PC-3 (cell line): ENCODE results near the gene PADI3. TPM values are rescaled to one million over a fixed set of nuclear protein-coding genes. Genes with fewer than 3 reads are reported as not detected.

Experiments
- ATAC-seq: fragments of 200-7000 bp; cut with Tn5 transposase; 2 replicates; pipeline ENCODE4 v1.9.1; 2020; ENCODE audit warnings: mild to moderate bottlenecking, moderate library complexity
- BruUV-seq: library from RNA; stranded (reverse); fragments of 400-500 nt; replicated peaks from 2 replicates; lab custom pipeline; 2021; lab: Mats Ljungman, UMichigan
- CTCF ChIA-PET: fragments of 300-600 bp; sonication (Branson Sonifier 250); formaldehyde crosslinking; loops from one replicate; lab custom pipeline; 2022; ENCODE audit warnings: antibody characterized with exemption; lab: Charles Lee
- POLR2A ChIA-PET: fragments of 300-600 bp; sonication (Branson Sonifier 250); formaldehyde crosslinking; loops from one replicate; lab custom pipeline; 2022; ENCODE audit warnings: antibody characterized with exemption; ENCODE audit not compliant: unreplicated experiment; lab: Charles Lee
- DNase-seq: peaks from one replicate; pipeline ENCODE4 v3.0.0-alpha.2; 2015
- H2AFZ ChIP-seq: fragments of 300-600 bp; sonication (generic); 2 replicates; pipeline ENCODE4 v1.6.0; 2016; ENCODE audit warnings: antibody characterized with exemption, low read length
- H3F3A ChIP-seq: fragments of 300-600 bp; sonication (generic); one replicate; pipeline ENCODE4 v1.6.0; 2017; ENCODE audit warnings: antibody characterized with exemption, low read length, control low read depth, mild to moderate bottlenecking; ENCODE audit not compliant: unreplicated experiment
- H3K27ac ChIP-seq: fragments of 300-600 bp; sonication (generic); 2 replicates; pipeline ENCODE4 v1.5.1; 2016; ENCODE audit warnings: mild to moderate bottlenecking, low read length
- H3K27me3 ChIP-seq: fragments of 300-600 bp; sonication (generic); 2 replicates; pipeline ENCODE4 v1.6.1; 2016; ENCODE audit warnings: low read length, mixed read lengths
- H3K36me3 ChIP-seq: fragments of 300-600 bp; sonication (generic); 2 replicates; pipeline ENCODE4 v1.6.1; 2016; ENCODE audit warnings: low read depth, mixed run types, low read length, mixed read lengths
- H3K4me1 ChIP-seq: fragments of 300-600 bp; sonication (generic); 2 replicates; pipeline ENCODE4 v1.5.1; 2016; ENCODE audit warnings: low read length; ENCODE audit not compliant: insufficient read depth
- H3K4me2 ChIP-seq: fragments of 300-600 bp; sonication (generic); 2 replicates; pipeline ENCODE4 v1.6.0; 2016; ENCODE audit warnings: low read length
- H3K4me3 ChIP-seq: fragments of 300-600 bp; sonication (generic); 2 replicates; pipeline ENCODE4 v1.5.1; 2016; ENCODE audit warnings: mild to moderate bottlenecking, low read length, mixed read lengths
- H3K79me2 ChIP-seq: fragments of 300-600 bp; sonication (generic); 2 replicates; pipeline ENCODE4 v1.6.1; 2017; ENCODE audit warnings: low read length, mixed read lengths
- H3K9ac ChIP-seq: fragments of 300-600 bp; sonication (generic); 2 replicates; pipeline ENCODE4 v1.6.0; 2016; ENCODE audit warnings: mild to moderate bottlenecking, low read length
- H3K9me2 ChIP-seq: fragments of 300-600 bp; sonication (generic); replicated peaks from 2 replicates; pipeline ENCODE4 v1.6.1; 2016; ENCODE audit warnings: mixed run types, low read length, mixed read lengths
- H3K9me3 ChIP-seq: fragments of 300-600 bp; sonication (generic); 2 replicates; pipeline ENCODE4 v1.6.1; 2016; ENCODE audit warnings: low read length, mixed read lengths
- H4K20me1 ChIP-seq: fragments of 300-600 bp; sonication (generic); 2 replicates; pipeline ENCODE4 v1.6.1; 2016; ENCODE audit warnings: low read length, mixed read lengths
- CTCF ChIP-seq: fragments of 300-600 bp; sonication (generic); conservative IDR thresholded peaks from 2 replicates; pipeline ENCODE4 v1.5.1; 2017; ENCODE audit warnings: antibody characterized with exemption, low read depth, mild to moderate bottlenecking, low read length
- EZH2 ChIP-seq: fragments of 300-600 bp; sonication (generic); IDR thresholded peaks from one replicate; pipeline ENCODE4 v1.6.1; 2017; ENCODE audit warnings: antibody characterized with exemption, mild to moderate bottlenecking, low read length; ENCODE audit not compliant: unreplicated experiment
- EZH2phosphoT487 ChIP-seq: fragments of 300-600 bp; sonication (generic); IDR thresholded peaks from 2 replicates; pipeline ENCODE4 v1.6.1; 2018; ENCODE audit warnings: mild to moderate bottlenecking, antibody characterized with exemption, low read length, borderline replicate concordance
- intact Hi-C: fragments of 100-400 bp; cut with micrococcal nuclease; formaldehyde crosslinking; loops from 2 replicates; pipeline ENCODE4 v1.9.0; 2023
- total RNA-seq: library from RNA; depleted of rRNA; stranded (reverse); fragments of >200 nt; gene quantifications from 2 replicates; pipeline ENCODE4 v1.2.3, GENCODE V29; 2014

The PADI3 gene
- total RNA-seq, 1 experiment from 2014 or later: 0.26 TPM

GRCh38 chr1:17204546-17205440, 44.1 kb upstream of the PADI3 start, which contains the start of gene PADI1:
PADI1 (plus strand) TSS chr1:17205128; CDS start chr1:17205218, 90 bp downstream.
- DNase-seq (peak; percentile 42), ATAC-seq (no peak)
- intact Hi-C loops: no loop called here
- no TSS peak for BruUV-seq
- Histone ChIP-seq H3K36me3 (no peaks in the 10 kb centered on the region), H3K9me2 (no peaks in the 10 kb centered on the region), H3K4me1 (peaks cover 45% of the 10 kb centered on the region), H3K27me3 (no peaks in the 10 kb centered on the region), H3K4me2 (no peak within 1 kb of the TSS), H4K20me1 (no peaks in the 10 kb centered on the region), H3K79me2 (no peaks in the 10 kb centered on the region), H3K4me3 (no peak within 1 kb of the TSS), H3K27ac (peak within 1 kb of the TSS; percentile 32; the same call in 1 of the 2 replicates), H3F3A (no peaks in the 10 kb centered on the region), H3K9ac (no peak within 1 kb of the TSS), H3K9me3 (no peaks in the 10 kb centered on the region), H2AFZ (no peak within 1 kb of the TSS)
- POLR2A ChIA-PET: no interaction called here
- TF ChIP-seq EZH2: no peak
- no peak for TF ChIP-seq EZH2phosphoT487
- no peak for TF ChIP-seq CTCF
- CTCF ChIA-PET: no interaction called here

- no peak overlapping the region for H2AFZ ChIP-seq
- TF ChIP-seq EZH2phosphoT487 (no peak), EZH2 (no peak), CTCF (no peak)
- H3K4me3 ChIP-seq: no peak overlapping the region
- ATAC-seq: no peak
- no TSS peak for BruUV-seq
- H3K4me1 ChIP-seq: peaks cover 43% of the 10 kb centered on the region
- no peak for DNase-seq
- intact Hi-C loops: no loop called here
- ChIA-PET CTCF (no interaction called here), POLR2A (no interaction called here)
- no peaks in the 10 kb centered on the region for H3K9me3 ChIP-seq
- H3K27me3 ChIP-seq: no peaks in the 10 kb centered on the region
- no peaks in the 10 kb centered on the region for H3F3A ChIP-seq
- no peaks in the 10 kb centered on the region for H3K36me3 ChIP-seq
- H3K9ac ChIP-seq: no peak overlapping the region
- H3K9me2 ChIP-seq: no peaks in the 10 kb centered on the region
- H4K20me1 ChIP-seq: no peaks in the 10 kb centered on the region
- no peak overlapping the region for H3K27ac ChIP-seq
- H3K79me2 ChIP-seq: no peaks in the 10 kb centered on the region
- H3K4me2 ChIP-seq: no peak overlapping the region
Observed at GRCh38 chr1:17205652-17206051, 43.2 kb upstream of the PADI3 start.

GRCh38 chr1:17206196-17206595, 42.7 kb upstream of the PADI3 start:
- POLR2A ChIA-PET: no interaction called here
- H3K9me2 ChIP-seq: no peaks in the 10 kb centered on the region
- H3K4me1 ChIP-seq: peaks cover 38% of the 10 kb centered on the region
- no peak overlapping the region for H3K4me3 ChIP-seq
- no peak overlapping the region for H3K4me2 ChIP-seq
- no peaks in the 10 kb centered on the region for H3K36me3 ChIP-seq
- no peak overlapping the region for H3K9ac ChIP-seq
- ATAC-seq (no peak), DNase-seq (no peak)
- no TSS peak for BruUV-seq
- TF ChIP-seq EZH2phosphoT487 (no peak), CTCF (no peak), EZH2 (no peak)
- H3K27ac ChIP-seq: no peak overlapping the region
- no peak overlapping the region for H2AFZ ChIP-seq
- H3K79me2 ChIP-seq: no peaks in the 10 kb centered on the region
- no peaks in the 10 kb centered on the region for H4K20me1 ChIP-seq
- intact Hi-C loops: no loop called here
- no peaks in the 10 kb centered on the region for H3K9me3 ChIP-seq
- CTCF ChIA-PET: no interaction called here
- H3K27me3 ChIP-seq: no peaks in the 10 kb centered on the region
- H3F3A ChIP-seq: no peaks in the 10 kb centered on the region
